ENCODE data around the gene TAAR8. TPM values are rescaled to one million over a fixed set of nuclear protein-coding genes. Genes with fewer than 3 reads are reported as not detected.

TAAR8 gene
- total and polyA plus RNA-seq, 2 experiments from 2014 or later: not detected

DNA sequence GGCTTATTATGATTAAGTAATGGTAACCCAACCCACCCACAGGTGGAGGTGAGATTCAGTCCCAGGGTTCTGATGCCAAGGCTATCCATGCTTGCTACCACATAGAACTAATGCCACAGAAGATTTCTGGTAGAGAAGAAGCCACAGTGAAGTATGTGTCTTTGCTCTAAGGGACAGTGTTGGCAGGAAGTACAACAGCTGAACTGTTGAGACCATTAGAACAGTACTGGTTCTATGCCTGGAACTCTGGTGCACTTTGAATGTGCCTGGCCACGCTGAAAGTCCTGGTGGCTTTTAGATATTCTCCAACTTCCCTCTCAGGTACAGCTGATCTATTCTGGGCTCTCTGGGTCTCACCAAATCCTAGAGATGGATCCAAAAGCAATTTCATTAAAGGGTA, 47.3 kb upstream of the TAAR8 start (continued):
- TF ChIP-seq, protein P1, sequence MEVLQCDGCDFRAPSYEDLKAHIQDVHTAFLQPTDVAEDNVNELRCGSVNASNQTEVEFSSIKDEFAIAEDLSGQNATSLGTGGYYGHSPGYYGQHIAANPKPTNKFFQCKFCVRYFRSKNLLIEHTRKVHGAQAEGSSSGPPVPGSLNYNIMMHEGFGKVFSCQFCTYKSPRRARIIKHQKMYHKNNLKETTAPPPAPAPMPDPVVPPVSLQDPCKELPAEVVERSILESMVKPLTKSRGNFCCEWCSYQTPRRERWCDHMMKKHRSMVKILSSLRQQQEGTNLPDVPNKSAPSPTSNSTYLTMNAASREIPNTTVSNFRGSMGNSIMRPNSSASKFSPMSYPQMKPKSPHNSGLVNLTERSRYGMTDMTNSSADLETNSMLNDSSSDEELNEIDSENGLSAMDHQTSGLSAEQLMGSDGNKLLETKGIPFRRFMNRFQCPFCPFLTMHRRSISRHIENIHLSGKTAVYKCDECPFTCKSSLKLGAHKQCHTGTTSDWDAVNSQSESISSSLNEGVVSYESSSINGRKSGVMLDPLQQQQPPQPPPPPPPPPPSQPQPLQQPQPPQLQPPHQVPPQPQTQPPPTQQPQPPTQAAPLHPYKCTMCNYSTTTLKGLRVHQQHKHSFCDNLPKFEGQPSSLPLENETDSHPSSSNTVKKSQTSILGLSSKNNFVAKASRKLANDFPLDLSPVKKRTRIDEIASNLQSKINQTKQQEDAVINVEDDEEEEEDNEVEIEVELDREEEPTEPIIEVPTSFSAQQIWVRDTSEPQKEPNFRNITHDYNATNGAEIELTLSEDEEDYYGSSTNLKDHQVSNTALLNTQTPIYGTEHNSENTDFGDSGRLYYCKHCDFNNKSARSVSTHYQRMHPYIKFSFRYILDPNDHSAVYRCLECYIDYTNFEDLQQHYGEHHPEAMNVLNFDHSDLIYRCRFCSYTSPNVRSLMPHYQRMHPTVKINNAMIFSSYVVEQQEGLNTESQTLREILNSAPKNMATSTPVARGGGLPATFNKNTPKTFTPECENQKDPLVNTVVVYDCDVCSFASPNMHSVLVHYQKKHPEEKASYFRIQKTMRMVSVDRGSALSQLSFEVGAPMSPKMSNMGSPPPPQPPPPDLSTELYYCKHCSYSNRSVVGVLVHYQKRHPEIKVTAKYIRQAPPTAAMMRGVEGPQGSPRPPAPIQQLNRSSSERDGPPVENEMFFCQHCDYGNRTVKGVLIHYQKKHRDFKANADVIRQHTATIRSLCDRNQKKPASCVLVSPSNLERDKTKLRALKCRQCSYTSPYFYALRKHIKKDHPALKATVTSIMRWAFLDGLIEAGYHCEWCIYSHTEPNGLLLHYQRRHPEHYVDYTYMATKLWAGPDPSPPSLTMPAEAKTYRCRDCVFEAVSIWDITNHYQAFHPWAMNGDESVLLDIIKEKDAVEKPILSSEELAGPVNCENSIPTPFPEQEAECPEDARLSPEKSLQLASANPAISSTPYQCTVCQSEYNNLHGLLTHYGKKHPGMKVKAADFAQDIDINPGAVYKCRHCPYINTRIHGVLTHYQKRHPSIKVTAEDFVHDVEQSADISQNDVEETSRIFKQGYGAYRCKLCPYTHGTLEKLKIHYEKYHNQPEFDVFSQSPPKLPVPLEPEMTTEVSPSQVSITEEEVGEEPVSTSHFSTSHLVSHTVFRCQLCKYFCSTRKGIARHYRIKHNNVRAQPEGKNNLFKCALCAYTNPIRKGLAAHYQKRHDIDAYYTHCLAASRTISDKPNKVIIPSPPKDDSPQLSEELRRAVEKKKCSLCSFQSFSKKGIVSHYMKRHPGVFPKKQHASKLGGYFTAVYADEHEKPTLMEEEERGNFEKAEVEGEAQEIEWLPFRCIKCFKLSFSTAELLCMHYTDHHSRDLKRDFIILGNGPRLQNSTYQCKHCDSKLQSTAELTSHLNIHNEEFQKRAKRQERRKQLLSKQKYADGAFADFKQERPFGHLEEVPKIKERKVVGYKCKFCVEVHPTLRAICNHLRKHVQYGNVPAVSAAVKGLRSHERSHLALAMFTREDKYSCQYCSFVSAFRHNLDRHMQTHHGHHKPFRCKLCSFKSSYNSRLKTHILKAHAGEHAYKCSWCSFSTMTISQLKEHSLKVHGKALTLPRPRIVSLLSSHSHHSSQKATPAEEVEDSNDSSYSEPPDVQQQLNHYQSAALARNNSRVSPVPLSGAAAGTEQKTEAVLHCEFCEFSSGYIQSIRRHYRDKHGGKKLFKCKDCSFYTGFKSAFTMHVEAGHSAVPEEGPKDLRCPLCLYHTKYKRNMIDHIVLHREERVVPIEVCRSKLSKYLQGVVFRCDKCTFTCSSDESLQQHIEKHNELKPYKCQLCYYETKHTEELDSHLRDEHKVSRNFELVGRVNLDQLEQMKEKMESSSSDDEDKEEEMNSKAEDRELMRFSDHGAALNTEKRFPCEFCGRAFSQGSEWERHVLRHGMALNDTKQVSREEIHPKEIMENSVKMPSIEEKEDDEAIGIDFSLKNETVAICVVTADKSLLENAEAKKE (CRISPR knock-in tag; IDR thresholded peaks at IDR 0.05): no peak

DNA sequence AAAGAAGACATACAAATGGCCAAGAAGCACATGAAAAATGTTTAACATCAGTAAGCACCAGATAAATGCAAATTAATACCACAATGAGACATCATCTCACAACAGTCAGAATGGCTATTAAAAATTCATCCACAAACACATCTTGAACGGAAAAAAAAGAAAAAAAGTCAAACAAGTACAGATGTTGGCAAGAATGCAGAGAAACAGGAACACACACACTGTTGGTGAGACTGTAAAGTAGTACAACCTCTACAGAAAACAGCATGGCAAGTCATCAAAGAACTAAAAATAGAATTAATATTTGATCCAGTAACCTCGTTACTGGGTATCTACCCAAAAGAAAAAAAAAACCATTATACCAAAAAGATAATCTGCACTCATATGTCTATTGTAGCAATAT, 46.0 kb upstream of the TAAR8 start:
- H2AFZ ChIP-seq: no peak overlapping the region
- peaks cover 89% of the 10 kb centered on the region for H3K79me2 ChIP-seq (replicated peaks; ENCODE audit: insufficient read depth)
- no peak for DNase-seq (ENCODE audit: low spot score)

More for the DNA sequence above, 46.0 kb upstream of the TAAR8 start:
- H3K27me3 Mint-ChIP-seq (ENCODE audit: insufficient read depth, low read depth, poor library complexity): no peaks in the 10 kb centered on the region
- no peak for ATAC-seq
- TF ChIP-seq NANOG (IDR thresholded peaks at IDR 0.05; ENCODE audit: borderline replicate concordance) (no peak), ZNF331 (CRISPR knock-in tag; IDR thresholded peaks at IDR 0.05; ENCODE audit: low read depth) (no peak), JUNB (IDR thresholded peaks at IDR 0.05; ENCODE audit: unreplicated experiment) (no peak), POLR2AphosphoS5 (IDR thresholded peaks at IDR 0.05; ENCODE audit: low read depth) (no peak), CREB1 (CRISPR knock-in tag; IDR thresholded peaks at IDR 0.05; ENCODE audit: low read depth) (no peak), ZNF114 (CRISPR knock-in tag; IDR thresholded peaks at IDR 0.05) (no peak), EZH2 (IDR thresholded peaks at IDR 0.05; ENCODE audit: low read depth, unreplicated experiment) (no peak)
- TF ChIP-seq, protein P2, sequence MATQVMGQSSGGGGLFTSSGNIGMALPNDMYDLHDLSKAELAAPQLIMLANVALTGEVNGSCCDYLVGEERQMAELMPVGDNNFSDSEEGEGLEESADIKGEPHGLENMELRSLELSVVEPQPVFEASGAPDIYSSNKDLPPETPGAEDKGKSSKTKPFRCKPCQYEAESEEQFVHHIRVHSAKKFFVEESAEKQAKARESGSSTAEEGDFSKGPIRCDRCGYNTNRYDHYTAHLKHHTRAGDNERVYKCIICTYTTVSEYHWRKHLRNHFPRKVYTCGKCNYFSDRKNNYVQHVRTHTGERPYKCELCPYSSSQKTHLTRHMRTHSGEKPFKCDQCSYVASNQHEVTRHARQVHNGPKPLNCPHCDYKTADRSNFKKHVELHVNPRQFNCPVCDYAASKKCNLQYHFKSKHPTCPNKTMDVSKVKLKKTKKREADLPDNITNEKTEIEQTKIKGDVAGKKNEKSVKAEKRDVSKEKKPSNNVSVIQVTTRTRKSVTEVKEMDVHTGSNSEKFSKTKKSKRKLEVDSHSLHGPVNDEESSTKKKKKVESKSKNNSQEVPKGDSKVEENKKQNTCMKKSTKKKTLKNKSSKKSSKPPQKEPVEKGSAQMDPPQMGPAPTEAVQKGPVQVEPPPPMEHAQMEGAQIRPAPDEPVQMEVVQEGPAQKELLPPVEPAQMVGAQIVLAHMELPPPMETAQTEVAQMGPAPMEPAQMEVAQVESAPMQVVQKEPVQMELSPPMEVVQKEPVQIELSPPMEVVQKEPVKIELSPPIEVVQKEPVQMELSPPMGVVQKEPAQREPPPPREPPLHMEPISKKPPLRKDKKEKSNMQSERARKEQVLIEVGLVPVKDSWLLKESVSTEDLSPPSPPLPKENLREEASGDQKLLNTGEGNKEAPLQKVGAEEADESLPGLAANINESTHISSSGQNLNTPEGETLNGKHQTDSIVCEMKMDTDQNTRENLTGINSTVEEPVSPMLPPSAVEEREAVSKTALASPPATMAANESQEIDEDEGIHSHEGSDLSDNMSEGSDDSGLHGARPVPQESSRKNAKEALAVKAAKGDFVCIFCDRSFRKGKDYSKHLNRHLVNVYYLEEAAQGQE (IDR thresholded peaks at IDR 0.05; ENCODE audit: unreplicated experiment): no peak
- TF ChIP-seq, protein P3, sequence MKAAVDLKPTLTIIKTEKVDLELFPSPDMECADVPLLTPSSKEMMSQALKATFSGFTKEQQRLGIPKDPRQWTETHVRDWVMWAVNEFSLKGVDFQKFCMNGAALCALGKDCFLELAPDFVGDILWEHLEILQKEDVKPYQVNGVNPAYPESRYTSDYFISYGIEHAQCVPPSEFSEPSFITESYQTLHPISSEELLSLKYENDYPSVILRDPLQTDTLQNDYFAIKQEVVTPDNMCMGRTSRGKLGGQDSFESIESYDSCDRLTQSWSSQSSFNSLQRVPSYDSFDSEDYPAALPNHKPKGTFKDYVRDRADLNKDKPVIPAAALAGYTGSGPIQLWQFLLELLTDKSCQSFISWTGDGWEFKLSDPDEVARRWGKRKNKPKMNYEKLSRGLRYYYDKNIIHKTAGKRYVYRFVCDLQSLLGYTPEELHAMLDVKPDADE (IDR thresholded peaks at IDR 0.05): no peak
- H3K9me3 Mint-ChIP-seq: no peaks in the 10 kb centered on the region
- H3K4me1 ChIP-seq (ENCODE audit: insufficient read depth): peaks cover 9% of the 10 kb centered on the region; the same call in 1 of the 2 replicates
- H3K4me3 Mint-ChIP-seq: no peak overlapping the region
- H3K36me3 ChIP-seq (ENCODE audit: insufficient read depth): peaks cover 4% of the 10 kb centered on the region
- no peaks in the 10 kb centered on the region for H3F3A ChIP-seq (replicated peaks; ENCODE audit: low read depth)
- no peak overlapping the region for H3K27ac ChIP-seq (ENCODE audit: low read depth)
- no peaks in the 10 kb centered on the region for H3K9me2 ChIP-seq (ENCODE audit: insufficient read depth)
- no peaks in the 10 kb centered on the region for H3K27me3 ChIP-seq (ENCODE audit: insufficient read depth)
- H3K4me3 ChIP-seq: no peak overlapping the region
- peaks cover 18% of the 10 kb centered on the region for H3K4me1 Mint-ChIP-seq
- no peak overlapping the region for H3K4me2 ChIP-seq
- H3K36me3 Mint-ChIP-seq (ENCODE audit: low read depth): peaks cover 5% of the 10 kb centered on the region; the same call in 2 of the 3 replicates
- H4K20me1 ChIP-seq (replicated peaks; ENCODE audit: insufficient read depth): peaks cover 24% of the 10 kb centered on the region
- H3K27ac Mint-ChIP-seq: no peak overlapping the region
